Measurements from ENCODE around the gene CREB3.

GRCh38 chr9:35683323-35683722 is 49.1 kb upstream of the CREB3 start:
- TF ChIP-seq CTCF (conservative IDR thresholded peaks at IDR 0.05) (no peak), EZH2 (IDR thresholded peaks at IDR 0.05; ENCODE audit: low read depth) (no peak)

Measured in PC-9 (cell line).